HG03280 (cell line): Measurements from ENCODE around the gene SDK2.
"Not testable (repeated sequence)": the region's sequence is repeated elsewhere in the genome, so short reads cannot be mapped to it uniquely, and the experiment has no call there.

Source experiments
- ATAC-seq: cut with Tn5 transposase; IDR thresholded peaks from one replicate; pipeline ENCODE4 v1.9.1; 2021; ENCODE audit warnings: mild to moderate bottlenecking, moderate library complexity; ENCODE audit not compliant: unreplicated experiment

SDK2 gene

GRCh38 chr17:73311428-73311780 is 332.8 kb downstream of the SDK2 start:
- peak; percentile 9 for ATAC-seq

GRCh38 chr17:73309727-73310596 is 334.3 kb downstream of the SDK2 start:
- ATAC-seq = no peak

GRCh38 chr17:73308959-73309358 is 335.3 kb downstream of the SDK2 start:
- not testable (repeated sequence) for ATAC-seq

GRCh38 chr17:73308017-73308823 is 336.0 kb downstream of the SDK2 start:
- no peak for ATAC-seq

GRCh38 chr17:73307130-73307529 is 337.1 kb downstream of the SDK2 start:
- no peak for ATAC-seq

GRCh38 chr17:73305845-73306836 is 338.1 kb downstream of the SDK2 start:
- no peak for ATAC-seq

GRCh38 chr17:73304971-73305812 is 339.1 kb downstream of the SDK2 start:
- no peak for ATAC-seq

- no peak for ATAC-seq
Observed at GRCh38 chr17:73304438-73304837, 339.8 kb downstream of the SDK2 start.

GRCh38 chr17:73302189-73302588 is 342.1 kb downstream of the SDK2 start:
- no peak for ATAC-seq

- no peak for ATAC-seq
Observed at GRCh38 chr17:73301369-73301768, 342.9 kb downstream of the SDK2 start.

- ATAC-seq = no peak
Observed at GRCh38 chr17:73300392-73300791, 343.9 kb downstream of the SDK2 start.

GRCh38 chr17:73297934-73298861 is 346.0 kb downstream of the SDK2 start:
- peak; percentile 80 for ATAC-seq

GRCh38 chr17:73293480-73293911 is 350.7 kb downstream of the SDK2 start:
- ATAC-seq = no peak

GRCh38 chr17:73293031-73293430 is 351.2 kb downstream of the SDK2 start:
- ATAC-seq = no peak

- no peak for ATAC-seq
Observed at GRCh38 chr17:73292031-73292531, 352.2 kb downstream of the SDK2 start.

- peak; percentile 63 for ATAC-seq
Observed at GRCh38 chr17:73291260-73291801, 352.9 kb downstream of the SDK2 start.

- peak; percentile 42 for ATAC-seq
Observed at GRCh38 chr17:73290399-73291259, 353.6 kb downstream of the SDK2 start.
